ENCODE results near the gene PSMC4. TPM values are rescaled to one million over a fixed set of nuclear protein-coding genes. Genes with fewer than 3 reads are reported as not detected.

The PSMC4 gene
- total RNA-seq, 1 experiment from 2014 or later: 120 TPM

DNA sequence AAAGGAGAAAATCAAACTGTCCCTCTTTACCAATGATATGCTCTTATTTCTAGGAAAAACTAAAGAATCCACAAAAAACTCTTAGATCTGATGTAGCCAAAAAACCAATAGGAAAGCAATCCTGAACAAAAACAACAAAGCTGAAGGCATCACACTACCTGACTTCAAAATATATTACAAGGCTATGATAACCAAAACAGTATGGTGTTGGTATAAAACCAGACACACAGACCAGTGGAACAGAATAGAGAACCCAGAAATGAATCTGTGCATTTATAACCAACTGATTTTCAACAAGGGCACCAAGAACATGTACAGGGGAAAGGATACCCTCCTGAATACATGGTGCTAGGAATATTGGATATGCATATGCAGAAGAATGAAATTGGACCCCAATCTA, 16.2 kb downstream of the PSMC4 start:
- Histone ChIP-seq H3K9me3 (ENCODE audit: control insufficient read depth in 1 of 2, insufficient read depth in 1 of 2, low read depth in 1 of 2, low read length in 2 of 2) (peaks cover 16 to 21% of the 10 kb centered on the region in 2 experiments; a peak in 3 of 4 replicates), H4K20me1 (ENCODE audit: insufficient read depth) (no peaks in the 10 kb centered on the region), H3K4me3 (replicated peaks in 1 of 2; ENCODE audit: low read depth in 1 of 2, low read length in 2 of 2) (no peak overlapping the region), H3K27me3 (ENCODE audit: insufficient read depth, low read length) (no peaks in the 10 kb centered on the region), H3K27ac (ENCODE audit: low read depth, low read length) (no peak overlapping the region), H3K4me1 (ENCODE audit: control insufficient read depth in 1 of 2, insufficient read depth in 2 of 2, low read length in 2 of 2) (no peaks in the 10 kb centered on the region), H3K9me2 (ENCODE audit: insufficient read depth) (no peaks in the 10 kb centered on the region), H3K9ac (ENCODE audit: low read length) (no peak overlapping the region), H3K79me2 (ENCODE audit: insufficient read depth, low read length) (peaks cover 51% of the 10 kb centered on the region), H2AFZ (ENCODE audit: low read depth, low read length, poor library complexity, severe bottlenecking) (no peak overlapping the region), H3K4me2 (ENCODE audit: low read length) (no peak overlapping the region), H3K36me3 (ENCODE audit: control insufficient read depth in 1 of 2, insufficient read depth in 2 of 2, low read length in 2 of 2) (peaks cover 6 to 14% of the 10 kb centered on the region in 2 experiments; a peak in 3 of 4 replicates)
- ATAC-seq: no peak
- intact Hi-C loops (cut with micrococcal nuclease): no loop called here
- no peak for TF ChIP-seq SP1 (IDR thresholded peaks at IDR 0.05; ENCODE audit: low read depth)
- TF ChIP-seq EZH2phosphoT487 (IDR thresholded peaks at IDR 0.05; ENCODE audit: borderline replicate concordance): no peak
- TF ChIP-seq REST (IDR thresholded peaks at IDR 0.05; ENCODE audit: low read depth): no peak
- TF ChIP-seq ZNF274 (IDR thresholded peaks at IDR 0.05; ENCODE audit: low read depth, low read length): no peak
- TF ChIP-seq, protein P1, sequence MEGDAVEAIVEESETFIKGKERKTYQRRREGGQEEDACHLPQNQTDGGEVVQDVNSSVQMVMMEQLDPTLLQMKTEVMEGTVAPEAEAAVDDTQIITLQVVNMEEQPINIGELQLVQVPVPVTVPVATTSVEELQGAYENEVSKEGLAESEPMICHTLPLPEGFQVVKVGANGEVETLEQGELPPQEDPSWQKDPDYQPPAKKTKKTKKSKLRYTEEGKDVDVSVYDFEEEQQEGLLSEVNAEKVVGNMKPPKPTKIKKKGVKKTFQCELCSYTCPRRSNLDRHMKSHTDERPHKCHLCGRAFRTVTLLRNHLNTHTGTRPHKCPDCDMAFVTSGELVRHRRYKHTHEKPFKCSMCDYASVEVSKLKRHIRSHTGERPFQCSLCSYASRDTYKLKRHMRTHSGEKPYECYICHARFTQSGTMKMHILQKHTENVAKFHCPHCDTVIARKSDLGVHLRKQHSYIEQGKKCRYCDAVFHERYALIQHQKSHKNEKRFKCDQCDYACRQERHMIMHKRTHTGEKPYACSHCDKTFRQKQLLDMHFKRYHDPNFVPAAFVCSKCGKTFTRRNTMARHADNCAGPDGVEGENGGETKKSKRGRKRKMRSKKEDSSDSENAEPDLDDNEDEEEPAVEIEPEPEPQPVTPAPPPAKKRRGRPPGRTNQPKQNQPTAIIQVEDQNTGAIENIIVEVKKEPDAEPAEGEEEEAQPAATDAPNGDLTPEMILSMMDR (IDR thresholded peaks at IDR 0.05 in 2 of 3, conservative IDR thresholded peaks at IDR 0.05 in 1 of 3; ENCODE audit: borderline replicate concordance in 1 of 3, insufficient read depth in 1 of 3, low read depth in 2 of 3, low read length in 2 of 3): no peak
- no peak for TF ChIP-seq SIN3A (IDR thresholded peaks at IDR 0.05; ENCODE audit: low read depth)
- no peak for TF ChIP-seq YY1 (IDR thresholded peaks at IDR 0.05; ENCODE audit: extremely low read depth, insufficient replicate concordance, low read depth, low read length)
- no peak for TF ChIP-seq SRF (IDR thresholded peaks at IDR 0.05; ENCODE audit: low read depth)
- TF ChIP-seq, protein P2, sequence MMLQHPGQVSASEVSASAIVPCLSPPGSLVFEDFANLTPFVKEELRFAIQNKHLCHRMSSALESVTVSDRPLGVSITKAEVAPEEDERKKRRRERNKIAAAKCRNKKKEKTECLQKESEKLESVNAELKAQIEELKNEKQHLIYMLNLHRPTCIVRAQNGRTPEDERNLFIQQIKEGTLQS (IDR thresholded peaks at IDR 0.05): no peak
- no peak for TF ChIP-seq CEBPB (IDR thresholded peaks at IDR 0.05; ENCODE audit: low read depth)
- BruUV-seq (replicated peaks): no TSS peak
- RAD21 ChIA-PET (ENCODE audit: low non-redundant PET in 1 of 2, low total read pairs in 2 of 2, uncharacterized antibody in 2 of 2, unreplicated experiment in 2 of 2): no interaction called here
- CTCF ChIA-PET: no interaction called here
- POLR2A ChIA-PET: no interaction called here
- no peak for DNase-seq (ENCODE audit: low read depth, low spot score)

All from HCT116 (cell line).